VCaP (cell line): Measurements from ENCODE around the gene NAA15.

Experiments
- H3K27ac ChIP-seq: fragments of 450-650 bp; 2 replicates; pipeline ENCODE4 v1.5.1; 2017
- TF ChIP-seq, protein P1 (sequence below): fragments of 450-650 bp; conservative IDR thresholded peaks from 2 replicates; pipeline ENCODE4 v1.5.1; 2017; ENCODE audit warnings: mild to moderate bottlenecking, moderate library complexity

The NAA15 gene

DNA sequence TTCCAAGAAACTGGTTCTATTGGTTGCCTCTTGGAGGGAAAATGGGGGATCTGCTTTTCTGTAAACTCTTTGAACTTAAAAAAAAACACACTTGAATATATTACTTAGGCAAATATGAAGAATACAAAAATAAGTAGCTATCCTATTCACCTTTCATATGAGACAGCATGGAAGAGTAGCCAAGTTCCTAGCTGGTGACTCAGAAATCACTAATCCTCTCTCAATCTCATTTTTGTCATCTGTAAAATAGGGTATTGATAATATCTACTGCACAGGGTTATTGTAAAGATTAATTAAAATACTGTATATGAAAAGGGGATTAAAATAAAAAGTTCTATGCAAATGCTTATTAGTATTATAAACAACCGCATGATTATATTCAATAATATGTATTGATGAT, 34.0 kb upstream of the NAA15 start:
- H3K27ac ChIP-seq = no peak overlapping the region
- TF ChIP-seq, protein P1, sequence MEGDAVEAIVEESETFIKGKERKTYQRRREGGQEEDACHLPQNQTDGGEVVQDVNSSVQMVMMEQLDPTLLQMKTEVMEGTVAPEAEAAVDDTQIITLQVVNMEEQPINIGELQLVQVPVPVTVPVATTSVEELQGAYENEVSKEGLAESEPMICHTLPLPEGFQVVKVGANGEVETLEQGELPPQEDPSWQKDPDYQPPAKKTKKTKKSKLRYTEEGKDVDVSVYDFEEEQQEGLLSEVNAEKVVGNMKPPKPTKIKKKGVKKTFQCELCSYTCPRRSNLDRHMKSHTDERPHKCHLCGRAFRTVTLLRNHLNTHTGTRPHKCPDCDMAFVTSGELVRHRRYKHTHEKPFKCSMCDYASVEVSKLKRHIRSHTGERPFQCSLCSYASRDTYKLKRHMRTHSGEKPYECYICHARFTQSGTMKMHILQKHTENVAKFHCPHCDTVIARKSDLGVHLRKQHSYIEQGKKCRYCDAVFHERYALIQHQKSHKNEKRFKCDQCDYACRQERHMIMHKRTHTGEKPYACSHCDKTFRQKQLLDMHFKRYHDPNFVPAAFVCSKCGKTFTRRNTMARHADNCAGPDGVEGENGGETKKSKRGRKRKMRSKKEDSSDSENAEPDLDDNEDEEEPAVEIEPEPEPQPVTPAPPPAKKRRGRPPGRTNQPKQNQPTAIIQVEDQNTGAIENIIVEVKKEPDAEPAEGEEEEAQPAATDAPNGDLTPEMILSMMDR = no peak

DNA sequence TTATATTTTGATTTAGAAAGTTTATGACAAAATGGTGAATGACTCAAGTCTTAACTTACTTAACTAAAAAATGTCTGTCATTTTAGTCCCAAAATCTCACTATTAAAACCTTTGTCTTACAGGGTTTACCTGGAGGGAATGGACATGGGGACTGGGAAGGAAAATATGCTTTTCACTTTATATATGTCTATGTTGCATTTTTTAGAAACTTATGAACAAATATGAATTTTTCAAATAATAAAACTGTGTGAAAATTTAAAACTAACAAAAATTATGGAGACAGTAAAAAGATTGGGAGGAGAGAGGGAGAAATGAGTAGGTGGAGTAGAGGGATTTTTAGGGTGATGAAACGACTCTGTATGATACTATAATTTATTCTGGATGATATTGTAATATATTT, 27.5 kb upstream of the NAA15 start:
- no peak overlapping the region for H3K27ac ChIP-seq
- TF ChIP-seq, protein P1 = no peak

DNA sequence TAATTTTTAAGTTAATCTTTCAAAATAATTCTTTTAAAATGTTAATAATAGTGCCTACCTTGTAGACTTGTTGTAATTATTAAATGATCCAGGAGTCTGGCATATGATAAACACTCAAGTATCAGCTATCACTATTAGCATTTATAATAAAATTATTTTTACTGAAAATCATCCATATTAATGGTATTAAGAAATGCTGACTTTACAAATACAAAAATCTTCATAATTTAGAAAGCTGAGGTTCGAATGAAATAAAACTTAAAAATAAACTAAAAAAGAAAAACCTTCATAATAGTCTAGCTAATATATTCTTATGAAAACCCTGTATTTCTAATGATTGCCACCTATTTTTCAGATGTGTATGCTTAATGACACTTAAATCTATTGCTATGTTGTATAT, 26.5 kb upstream of the NAA15 start:
- TF ChIP-seq, protein P1 = no peak
- H3K27ac ChIP-seq = no peak overlapping the region

DNA sequence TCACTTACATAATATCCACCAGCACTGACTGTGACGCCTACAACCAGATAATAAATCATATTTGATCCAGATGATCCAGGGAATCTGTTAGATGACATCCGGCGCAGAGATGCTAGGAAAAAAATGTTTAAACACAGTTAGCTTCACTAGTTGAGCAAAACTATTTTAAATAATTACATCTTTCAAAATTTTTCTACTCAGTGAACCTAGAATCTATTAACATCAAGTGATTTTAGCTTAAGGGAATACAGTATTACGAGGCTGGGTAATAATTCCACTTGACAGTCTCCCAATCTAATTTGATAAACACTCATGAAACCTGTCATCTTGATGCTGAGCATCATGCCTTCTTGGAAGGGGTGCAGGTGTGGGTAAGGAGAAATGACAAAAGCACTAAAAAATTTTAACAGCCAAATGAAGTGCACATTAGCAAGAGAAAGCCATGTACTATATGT, 26.0 kb upstream of the NAA15 start:
- no peak overlapping the region for H3K27ac ChIP-seq
- TF ChIP-seq, protein P1 = no peak

DNA sequence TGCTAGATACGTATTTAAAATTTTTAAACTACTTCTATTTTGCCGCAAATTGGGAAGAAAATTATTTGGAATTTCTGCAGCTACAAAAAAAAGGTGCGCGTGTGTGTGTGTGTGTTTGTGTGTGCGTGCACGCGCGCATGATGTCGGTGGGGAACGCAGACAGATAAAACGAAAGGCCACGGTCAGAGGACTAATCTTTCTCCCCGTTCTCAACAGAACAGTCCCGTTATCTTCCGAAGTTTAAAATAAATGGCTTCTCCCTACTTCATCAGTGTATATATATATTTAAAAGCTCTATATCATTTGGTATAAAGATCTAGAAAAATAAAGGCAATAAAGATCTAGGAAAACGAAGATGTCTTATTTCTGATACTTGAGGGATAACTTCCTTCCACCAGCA, 22.8 kb upstream of the NAA15 start:
- no peak overlapping the region for H3K27ac ChIP-seq
- TF ChIP-seq, protein P1 = no peak

DNA sequence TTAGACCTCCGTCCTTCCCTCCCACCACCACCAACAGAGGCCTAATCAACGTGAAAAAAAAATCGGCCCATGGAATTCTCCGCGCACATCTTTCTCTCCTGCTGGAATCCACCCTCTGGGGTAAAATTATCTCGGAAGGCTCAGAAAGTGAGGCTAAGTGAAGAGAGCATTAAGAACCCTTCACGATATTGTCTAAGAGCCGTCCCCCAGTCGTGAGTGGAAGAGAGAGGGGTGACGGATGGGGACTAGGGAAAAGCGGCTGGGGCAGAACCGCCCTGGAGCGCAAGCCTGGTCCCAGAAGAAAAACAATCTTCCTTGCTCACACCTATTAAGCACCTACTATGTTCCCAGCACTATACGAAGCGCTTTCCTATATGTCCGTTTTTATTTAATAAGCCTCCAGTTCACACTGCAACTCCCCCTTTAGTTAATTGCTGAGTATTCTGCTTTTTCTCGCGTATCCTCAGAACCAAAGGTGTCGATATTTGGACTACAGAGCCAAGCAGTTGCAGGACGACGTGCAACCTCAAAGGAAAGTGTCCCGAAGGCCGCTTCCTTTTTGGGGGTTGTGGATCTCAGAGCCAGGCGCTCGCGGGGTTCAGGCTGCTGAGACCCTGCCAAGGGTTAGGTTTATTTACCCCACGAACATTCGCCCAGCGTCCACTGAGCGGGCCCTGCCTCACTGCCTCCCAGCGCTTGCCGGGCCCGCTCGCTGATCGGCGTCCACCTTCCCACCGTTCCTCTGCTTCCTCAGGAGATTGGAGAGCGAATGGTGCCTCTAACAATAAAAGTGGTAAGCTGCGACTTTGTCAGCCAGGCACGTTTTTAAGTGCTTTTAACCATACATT, 22.2 kb upstream of the NAA15 start:
- TF ChIP-seq, protein P1 = no peak
- no peak overlapping the region for H3K27ac ChIP-seq

DNA sequence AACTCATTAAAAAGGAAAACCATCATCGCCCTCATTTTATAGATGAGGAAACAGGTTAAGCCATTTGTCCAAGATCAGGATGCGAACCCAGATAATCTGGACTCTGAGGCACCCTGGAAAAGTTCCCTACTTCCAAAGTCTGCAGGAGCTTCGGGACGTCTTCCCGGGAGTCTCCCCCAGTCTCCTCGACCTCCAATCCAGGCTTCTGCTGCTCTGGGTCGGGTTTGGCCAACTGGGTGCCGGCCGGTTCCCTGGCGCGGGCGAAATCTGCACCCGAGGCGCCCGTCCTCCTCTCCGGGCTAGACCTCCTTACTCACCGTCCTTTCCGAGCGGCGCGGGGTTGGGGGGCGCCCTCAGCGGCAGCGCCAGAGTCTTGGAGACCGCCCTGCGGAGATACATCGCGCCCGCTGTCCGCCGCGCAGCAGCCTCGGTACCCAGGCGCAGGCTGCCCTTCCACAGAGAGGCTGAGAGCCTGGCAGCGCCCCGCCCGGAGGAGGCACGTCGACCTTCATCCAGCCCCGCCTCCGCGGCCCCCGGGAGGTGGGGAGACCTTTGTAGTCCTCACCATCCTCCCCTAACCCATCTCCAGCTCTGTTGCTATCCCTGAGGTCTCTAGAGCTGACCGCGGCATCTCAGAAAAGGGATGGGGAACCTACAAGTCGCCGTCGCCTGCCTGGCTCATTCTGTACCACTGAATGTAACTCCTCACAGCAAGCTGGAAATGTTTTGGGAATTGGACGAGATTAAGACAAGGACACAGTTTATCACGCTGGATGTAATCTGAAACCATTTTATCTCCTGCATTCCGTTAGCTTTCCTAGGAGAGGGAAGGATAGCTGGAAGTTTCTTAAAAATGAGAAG, 21.3 kb upstream of the NAA15 start, which contains the start of gene MGARP:
Gene MGARP (minus strand): TSS at position 466 of the 861 bp plus-strand sequence. CDS start 67 bp downstream, at position 399.
- no peak within 1 kb of the TSS for H3K27ac ChIP-seq

More for the DNA sequence above, 21.3 kb upstream of the NAA15 start, which contains the start of gene MGARP:
- TF ChIP-seq, protein P1 = no peak
